Ovary (tissue), 3 donors: ENCODE measurements around the gene TERT.

Experiments
- EP300 ChIP-seq: sonication (generic); formaldehyde crosslinking; IDR thresholded peaks from one replicate; pipeline ENCODE4 v1.6.1; 2017; ENCODE audit warnings: antibody characterized with exemption
- POLR2A ChIP-seq: fragments of 450-650 bp; IDR thresholded peaks from one replicate; pipeline ENCODE4 v1.6.1; 2017; ENCODE audit warnings: antibody characterized with exemption, mild to moderate bottlenecking, moderate library complexity
- TF ChIP-seq, protein P1 (sequence below), 3 donors: fragments of 450-650 bp in 2 of 3; fragments of 200-600 bp in 1 of 3; IDR thresholded peaks; one replicate each; pipeline versions ENCODE4 v1.5.1 to v1.8.0; 2016 to 2022; ENCODE audit warnings: antibody characterized with exemption in 3 of 3, mild to moderate bottlenecking in 1 of 3
- donor health status: DM: no; HTN: no; CAD: no.

- TF ChIP-seq, protein P1, sequence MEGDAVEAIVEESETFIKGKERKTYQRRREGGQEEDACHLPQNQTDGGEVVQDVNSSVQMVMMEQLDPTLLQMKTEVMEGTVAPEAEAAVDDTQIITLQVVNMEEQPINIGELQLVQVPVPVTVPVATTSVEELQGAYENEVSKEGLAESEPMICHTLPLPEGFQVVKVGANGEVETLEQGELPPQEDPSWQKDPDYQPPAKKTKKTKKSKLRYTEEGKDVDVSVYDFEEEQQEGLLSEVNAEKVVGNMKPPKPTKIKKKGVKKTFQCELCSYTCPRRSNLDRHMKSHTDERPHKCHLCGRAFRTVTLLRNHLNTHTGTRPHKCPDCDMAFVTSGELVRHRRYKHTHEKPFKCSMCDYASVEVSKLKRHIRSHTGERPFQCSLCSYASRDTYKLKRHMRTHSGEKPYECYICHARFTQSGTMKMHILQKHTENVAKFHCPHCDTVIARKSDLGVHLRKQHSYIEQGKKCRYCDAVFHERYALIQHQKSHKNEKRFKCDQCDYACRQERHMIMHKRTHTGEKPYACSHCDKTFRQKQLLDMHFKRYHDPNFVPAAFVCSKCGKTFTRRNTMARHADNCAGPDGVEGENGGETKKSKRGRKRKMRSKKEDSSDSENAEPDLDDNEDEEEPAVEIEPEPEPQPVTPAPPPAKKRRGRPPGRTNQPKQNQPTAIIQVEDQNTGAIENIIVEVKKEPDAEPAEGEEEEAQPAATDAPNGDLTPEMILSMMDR (IDR thresholded peaks at IDR 0.05), result no peak
- no peak for TF ChIP-seq POLR2A
- TF ChIP-seq EP300, result no peak
Observed at GRCh38 chr5:1342268-1342667, 47.4 kb upstream of the TERT start.
